ENCODE measurements around the gene CBLC.

GRCh38 chr19:44785271-44785670 is 7.6 kb downstream of the CBLC start:
- no peak for TF ChIP-seq CTCF (conservative IDR thresholded peaks at IDR 0.05 in 1 of 2, IDR thresholded peaks at IDR 0.05 in 1 of 2; ENCODE audit: extremely low read depth in 1 of 2, insufficient read depth in 1 of 2, low read depth in 1 of 2, low read length in 2 of 2)
- no peak for TF ChIP-seq EZH2 (IDR thresholded peaks at IDR 0.05; ENCODE audit: borderline replicate concordance, low read length)

Data from mammary epithelial cell (primary cell).